K562 (cell line): ENCODE data around the gene NF1. TPM values are rescaled to one million over a fixed set of nuclear protein-coding genes. Genes with fewer than 3 reads are reported as not detected.

Experiments
- ATAC-seq: fragments of 200-7000 bp; cut with Tn5 transposase; 3 replicates; pipeline ENCODE4 v1.9.1; 2020; ENCODE audit warnings: moderate library complexity
- BruUV-seq: library from RNA; stranded (reverse); fragments of 400-500 nt; replicated peaks from 2 replicates; lab custom pipeline; 2021; lab: Mats Ljungman, UMichigan
- CTCF ChIA-PET: fragments of 300-600 bp; formaldehyde crosslinking; extraction: SDS; loops from one replicate; lab custom pipeline; 2021; ENCODE audit warnings: low intra/inter-chr PET ratio; lab: Yijun Ruan, JAX
- POLR2A ChIA-PET: fragments of 300-600, 350-650 bp; sonication (Branson Sonifier 250); formaldehyde crosslinking; extraction: SDS; loops from one replicate; lab custom pipeline; 2021; ENCODE audit warnings: antibody characterized with exemption, inconsistent platforms; lab: Yijun Ruan, JAX
- DNase-seq, 4 experiments: peaks; one replicate each; pipeline versions ENCODE4 v3.0.0 to v3.0.0-alpha.2; 2011 to 2018; ENCODE audit warnings: low spot score in 3 of 4, mixed read lengths in 3 of 4; ENCODE audit errors: extremely low read depth in 1 of 4
- FAIRE-seq: peaks from 2 replicates; lab custom pipeline; 2011; peaks lifted over from hg19 to GRCh38; lab: Jason Lieb, UNC
- H2AFZ ChIP-seq: 2 replicates; pipeline ENCODE4 v1.6.0; 2011; ENCODE audit warnings: low read depth, low read length, control low read depth, inconsistent platforms
- H3K27ac ChIP-seq: fragments of 200-600 bp; 3 replicates; pipeline ENCODE4 v1.8.0; 2011; ENCODE audit warnings: low read depth, mild to moderate bottlenecking, control low read depth, inconsistent platforms, low read length, moderate library complexity, mixed read lengths; ENCODE audit errors: extremely low read depth
- H3K27me3 ChIP-seq, 2 experiments: fragments of 300-600 bp in 1 of 2; 2 replicates in 1 of 2; 3 replicates in 1 of 2; pipeline versions ENCODE4 v1.6.0 to v1.8.0; 2011; ENCODE audit warnings: inconsistent platforms in 2 of 2, low read length in 2 of 2, mild to moderate bottlenecking in 1 of 2, mixed read lengths in 1 of 2, moderate library complexity in 1 of 2; ENCODE audit not compliant: control insufficient read depth in 2 of 2, insufficient read depth in 2 of 2
- H3K36me3 ChIP-seq: fragments of 300-600 bp; 3 replicates; pipeline ENCODE4 v1.8.0; 2011; ENCODE audit warnings: mild to moderate bottlenecking, low read length, inconsistent platforms; ENCODE audit not compliant: control insufficient read depth, insufficient read depth
- H3K4me1 ChIP-seq, 2 experiments: fragments of 200-600 bp in 1 of 2; replicated peaks in 1 of 2; 2 replicates in 1 of 2; 3 replicates in 1 of 2; pipeline versions ENCODE4 v1.5.1 to v1.8.0; 2011; ENCODE audit warnings: inconsistent platforms in 2 of 2, low read length in 2 of 2, mild to moderate bottlenecking in 1 of 2, mixed read lengths in 1 of 2, moderate library complexity in 1 of 2; ENCODE audit not compliant: control insufficient read depth in 2 of 2, insufficient read depth in 2 of 2
- H3K4me2 ChIP-seq: 2 replicates; pipeline ENCODE4 v1.6.1; 2011; ENCODE audit warnings: low read length, control low read depth, inconsistent platforms, mixed read lengths; ENCODE audit not compliant: insufficient read depth
- H3K4me3 ChIP-seq: fragments of 200-600 bp; sonication (generic), shearing (Covaris generic); 2 replicates; pipeline ENCODE4 v1.5.1; 2016; ENCODE audit warnings: control low read depth, inconsistent platforms
- H3K79me2 ChIP-seq: fragments of 200-600 bp; 3 replicates; pipeline ENCODE4 v1.8.0; 2011; ENCODE audit warnings: low read length, inconsistent platforms; ENCODE audit not compliant: control insufficient read depth, insufficient read depth
- H3K9ac ChIP-seq, 2 experiments: 2 replicates each; pipeline versions ENCODE4 v1.6.0 to v1.6.1; 2011; ENCODE audit warnings: low read depth in 2 of 2, low read length in 2 of 2, control low read depth in 1 of 2, inconsistent platforms in 1 of 2, mild to moderate bottlenecking in 1 of 2, mixed read lengths in 1 of 2; ENCODE audit not compliant: insufficient read depth in 1 of 2
- H3K9me1 ChIP-seq: one replicate; pipeline ENCODE4 v1.6.0; 2011; ENCODE audit warnings: inconsistent platforms, mild to moderate bottlenecking, low read length, moderate library complexity; ENCODE audit not compliant: control insufficient read depth, insufficient read depth
- H3K9me3 ChIP-seq: replicated peaks from 2 replicates; pipeline ENCODE4 v1.5.1; 2011; ENCODE audit warnings: low read depth, low read length, inconsistent platforms; ENCODE audit not compliant: control insufficient read depth, insufficient read depth
- H4K20me1 ChIP-seq: replicated peaks from 2 replicates; pipeline ENCODE4 v1.6.1; 2011; ENCODE audit warnings: low read length, inconsistent platforms, mixed read lengths; ENCODE audit not compliant: control insufficient read depth, insufficient read depth
- CHD4 ChIP-seq: fragments of 200-600 bp; sonication (generic); IDR thresholded peaks from 3 replicates; pipeline ENCODE4 v1.6.1; 2012; ENCODE audit warnings: low read depth, mild to moderate bottlenecking, mixed read lengths, low read length, inconsistent platforms; ENCODE audit not compliant: insufficient read depth, insufficient replicate concordance, poor library complexity, severe bottlenecking
- E2F3 ChIP-seq: fragments of 250-450 bp; sonication (Bioruptor Pico); IDR thresholded peaks from 2 replicates; pipeline ENCODE4 v1.4.0; 2020; ENCODE audit warnings: mild to moderate bottlenecking
- FOSL1 ChIP-seq: fragments of 200-800 bp; sonication (Bioruptor generic); conservative IDR thresholded peaks from 2 replicates; pipeline ENCODE4 v1.6.1; 2016; ENCODE audit warnings: missing genetic modification characterization, missing compliant biosample characterization
- NFYB ChIP-seq: IDR thresholded peaks from 2 replicates; pipeline ENCODE4 v1.6.1; 2011; ENCODE audit warnings: mild to moderate bottlenecking, moderate library complexity; ENCODE audit not compliant: insufficient read length; ENCODE audit errors: extremely low read depth
- PHF8 ChIP-seq: fragments of 200-600 bp; sonication (generic); IDR thresholded peaks from 2 replicates; pipeline ENCODE4 v1.6.1; 2012; ENCODE audit warnings: mixed run types, mild to moderate bottlenecking, inconsistent platforms, low read length, moderate library complexity, borderline replicate concordance
- TCF15 ChIP-seq: fragments of 250-450 bp; sonication (Bioruptor Pico); IDR thresholded peaks from 2 replicates; pipeline ENCODE4 v1.8.0; 2022; ENCODE audit warnings: moderate library complexity, mild to moderate bottlenecking, inconsistent platforms
- TFAP4 ChIP-seq: sonication (generic); formaldehyde crosslinking; IDR thresholded peaks from 2 replicates; pipeline ENCODE4 v1.8.0; 2022; ENCODE audit warnings: missing genetic modification reagents, mild to moderate bottlenecking, moderate library complexity, borderline replicate concordance
- ZNF668 ChIP-seq: fragments of 250-450 bp; sonication (Bioruptor Pico); IDR thresholded peaks from 2 replicates; pipeline ENCODE4 v1.8.0; 2022; ENCODE audit warnings: mild to moderate bottlenecking, inconsistent platforms
- WGBS: fragments of 100-300 bp; shearing (Covaris generic); methylation state at CpG from one replicate; pipeline ENCODE4 v1.1.6; 2016; ENCODE audit warnings: low coverage, mixed read lengths; ENCODE audit not compliant: insufficient coverage; ENCODE audit errors: missing lambda C conversion rate; 5-methylcytosine and 5-hydroxymethylcytosine counted together
- in situ Hi-C: fragments of 300-500 bp; cut with MboI; formaldehyde crosslinking; loops from 4 replicates; pipeline ENCODE4 v1.15.0; 2018; ENCODE audit warnings: inconsistent platforms, mixed read lengths
- intact Hi-C: fragments of 100-400 bp; cut with micrococcal nuclease; formaldehyde crosslinking; loops from 2 replicates; pipeline ENCODE4 v1.14.2; 2022
- polyA plus RNA-seq, 8 experiments: library from polyadenylated mRNA; depleted of rRNA in 4 of 8; stranded (reverse) in 5 of 8; unstranded in 3 of 8; fragments of >200 nt; fragmentation: Nextera tagmentation in 2 of 8; fragmentation: Illumina TruSeq in 1 of 8; extraction: Ambion mirVana in 2 of 8; extraction: Trizol in 1 of 8; gene quantifications; 2 replicates each; pipeline versions ENCODE4 v1.2.1 to v1.2.3, GENCODE V29; 2011 to 2014; ENCODE audit warnings: inconsistent platforms in 1 of 8, missing spikeins in 1 of 8
- total RNA-seq, 7 experiments: library from RNA; depleted of rRNA in 6 of 7; stranded (reverse); fragments of >200 nt in 6 of 7; fragmentation: Illumina TruSeq in 2 of 7; extraction: Trizol in 2 of 7; gene quantifications; 2 replicates each; pipeline versions ENCODE4 v1.2.1 to v1.2.3, GENCODE V29; 2011 to 2021; ENCODE audit warnings: low replicate concordance in 1 of 7

The NF1 gene
- total and polyA plus RNA-seq, 9 of the 15 experiments (the other 6 are each of a cell fraction or from before 2014, with no cell fraction given) = 3.4 to 41.9 (median 24.3) TPM

- no peaks in the 10 kb centered on the region for H3K4me1 ChIP-seq
- no peaks in the 10 kb centered on the region for H3K9me1 ChIP-seq
- peaks cover 8% of the 10 kb centered on the region; the same call in 2 of the 3 replicates for H3K36me3 ChIP-seq
- no peaks in the 10 kb centered on the region for H3K9me3 ChIP-seq
- intact Hi-C loops = no loop called here
- WGBS = 87% methylated on average over 2 of the region's 2 CpGs
- POLR2A ChIA-PET = no interaction called here
- no peak overlapping the region for H3K9ac ChIP-seq
- H3K27me3 ChIP-seq = no peaks in the 10 kb centered on the region
- FAIRE-seq = no peak
- H2AFZ ChIP-seq = no peak overlapping the region
- no TSS peak for BruUV-seq
- in situ Hi-C loops = no loop called here
- no peak for ATAC-seq
- H4K20me1 ChIP-seq = no peaks in the 10 kb centered on the region
- TF ChIP-seq TCF15 (CRISPR knock-in tag) (no peak), ZNF668 (CRISPR knock-in tag) (no peak), PHF8 (no peak), TFAP4 (CRISPR knock-in tag) (no peak), NFYB (no peak), CHD4 (no peak), E2F3 (CRISPR knock-in tag) (no peak), FOSL1 (no peak)
- TF ChIP-seq, all 486 proteins: peak for 0
- H3K4me3 ChIP-seq = no peak overlapping the region
- no peak overlapping the region for H3K4me2 ChIP-seq
- CTCF ChIA-PET = no interaction called here
- DNase-seq = no peak
- H3K79me2 ChIP-seq = no peaks in the 10 kb centered on the region
- H3K27ac ChIP-seq = no peak overlapping the region
These were observed 79.4 kb downstream of the NF1 start for GRCh38 chr17:31174215-31174614.
